Measurements from ENCODE around the gene TSPAN31. TPM values are rescaled to one million over a fixed set of nuclear protein-coding genes. Genes with fewer than 3 reads are reported as not detected.

TSPAN31 gene
- total RNA-seq, 2 donors from 2014 or later: 21.7 to 27.8 TPM

DNA sequence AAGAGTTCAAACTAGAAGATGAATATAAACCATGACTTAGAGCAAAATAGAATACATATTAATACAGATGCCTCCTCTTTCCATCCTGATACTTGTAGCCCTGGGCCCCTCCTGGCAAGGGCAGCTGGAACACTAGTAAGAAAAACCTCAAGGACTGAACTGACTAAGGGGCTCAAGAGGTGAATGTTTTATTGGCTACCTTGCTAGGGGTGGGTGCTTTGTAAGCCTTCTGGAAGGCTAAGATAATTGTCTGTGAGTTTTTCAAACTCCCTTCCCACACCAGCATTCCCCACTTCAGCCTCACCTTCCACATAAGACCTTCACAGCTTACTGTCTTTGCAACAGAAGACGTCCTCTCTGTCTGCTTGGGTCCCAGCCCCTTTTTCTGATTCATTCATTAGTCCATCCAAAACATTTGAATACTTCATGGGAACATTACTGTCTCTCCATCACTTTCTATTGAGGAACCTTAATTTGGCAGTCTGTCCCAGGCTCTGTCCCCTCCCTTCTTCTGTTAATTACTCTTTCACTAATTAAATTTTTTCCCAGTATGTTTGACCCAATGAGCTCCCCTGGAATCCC is 9.0 kb downstream of the TSPAN31 start:
- Histone ChIP-seq H3K4me1 (ENCODE audit: control insufficient read depth, insufficient read depth, low read length) (peaks cover 5% of the 10 kb centered on the region), H3K36me3 (ENCODE audit: control insufficient read depth, insufficient read depth, low read length) (peaks cover 29% of the 10 kb centered on the region), H3K27me3 (ENCODE audit: control insufficient read depth, insufficient read depth, low read length, poor library complexity, severe bottlenecking) (peaks cover 43% of the 10 kb centered on the region), H3K9ac (ENCODE audit: extremely low read depth, low read length, poor library complexity, severe bottlenecking) (no peak overlapping the region), H3K27ac (ENCODE audit: low read depth, low read length) (no peak overlapping the region), H3K4me3 (ENCODE audit: low read length) (peak overlapping the region; percentile 86), H3K9me3 (ENCODE audit: control insufficient read depth, low read length) (no peaks in the 10 kb centered on the region)
- Mint-ChIP-seq H3K27me3 (ENCODE audit: insufficient read depth) (peaks cover 49% of the 10 kb centered on the region), H3K27ac (peak overlapping the region; percentile 42), H3K4me3 (peak overlapping the region; percentile 73), H3K36me3 (ENCODE audit: low read depth) (peaks cover 34% of the 10 kb centered on the region), H3K9me3 (no peaks in the 10 kb centered on the region), H3K4me1 (peaks cover 37% of the 10 kb centered on the region)
- TF ChIP-seq, protein P1, sequence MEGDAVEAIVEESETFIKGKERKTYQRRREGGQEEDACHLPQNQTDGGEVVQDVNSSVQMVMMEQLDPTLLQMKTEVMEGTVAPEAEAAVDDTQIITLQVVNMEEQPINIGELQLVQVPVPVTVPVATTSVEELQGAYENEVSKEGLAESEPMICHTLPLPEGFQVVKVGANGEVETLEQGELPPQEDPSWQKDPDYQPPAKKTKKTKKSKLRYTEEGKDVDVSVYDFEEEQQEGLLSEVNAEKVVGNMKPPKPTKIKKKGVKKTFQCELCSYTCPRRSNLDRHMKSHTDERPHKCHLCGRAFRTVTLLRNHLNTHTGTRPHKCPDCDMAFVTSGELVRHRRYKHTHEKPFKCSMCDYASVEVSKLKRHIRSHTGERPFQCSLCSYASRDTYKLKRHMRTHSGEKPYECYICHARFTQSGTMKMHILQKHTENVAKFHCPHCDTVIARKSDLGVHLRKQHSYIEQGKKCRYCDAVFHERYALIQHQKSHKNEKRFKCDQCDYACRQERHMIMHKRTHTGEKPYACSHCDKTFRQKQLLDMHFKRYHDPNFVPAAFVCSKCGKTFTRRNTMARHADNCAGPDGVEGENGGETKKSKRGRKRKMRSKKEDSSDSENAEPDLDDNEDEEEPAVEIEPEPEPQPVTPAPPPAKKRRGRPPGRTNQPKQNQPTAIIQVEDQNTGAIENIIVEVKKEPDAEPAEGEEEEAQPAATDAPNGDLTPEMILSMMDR (conservative IDR thresholded peaks at IDR 0.05): no peak
- 24 to 29% methylated on average over 1 of the region's 1 CpG for WGBS, 2 experiments (ENCODE audit: insufficient coverage in 1 of 2, insufficient read length in 1 of 2)
- DNase-seq: no peak

DNA sequence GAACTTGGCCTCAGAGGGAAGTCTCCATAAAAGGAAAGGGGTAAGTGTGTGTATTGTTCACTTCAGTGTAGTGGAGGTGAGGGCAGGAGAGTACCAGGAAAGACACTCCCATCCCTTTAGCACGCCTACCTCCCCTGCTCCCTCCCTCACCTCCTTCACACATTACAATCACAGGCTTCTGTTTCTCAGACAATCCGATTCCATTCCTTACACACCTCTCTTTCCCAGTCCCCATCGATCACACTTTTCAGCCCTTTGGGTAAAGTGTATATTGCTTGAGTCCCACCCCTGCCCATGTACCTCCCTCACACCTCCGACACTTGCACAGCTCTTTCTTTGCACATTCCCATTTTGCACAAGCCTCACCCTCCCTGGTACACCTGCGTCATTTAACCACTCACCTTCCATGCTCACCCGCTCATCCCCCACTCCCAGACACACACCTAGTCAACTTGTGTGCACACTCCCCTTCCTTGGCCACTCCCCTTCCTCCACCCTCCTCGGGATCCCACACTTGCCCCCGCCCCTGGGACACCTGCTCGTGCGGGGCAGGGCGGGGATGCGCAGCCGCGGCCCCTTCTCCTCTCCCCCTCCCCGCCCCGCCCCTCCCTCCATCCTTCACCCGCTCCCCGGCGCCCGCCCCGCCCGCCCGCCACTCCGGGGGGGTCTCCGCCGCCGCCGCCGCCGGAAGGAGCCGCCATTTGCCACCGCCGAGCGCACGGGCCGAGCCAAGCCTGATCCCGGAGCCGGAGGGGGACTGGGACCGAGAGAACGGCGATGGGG is 9.8 kb downstream of the TSPAN31 start, which contains the start of gene MARCHF9:
Gene MARCHF9, plus strand, starts transcription at position 693 of the 783 bp plus-strand sequence. CDS start 426 bp downstream, outside the sequence.
- H3K27ac ChIP-seq (ENCODE audit: low read depth, low read length): no peak within 1 kb of the TSS
- H3K4me1 Mint-ChIP-seq: peaks cover 37% of the 10 kb centered on the region
- H3K36me3 Mint-ChIP-seq (ENCODE audit: low read depth): peaks cover 29% of the 10 kb centered on the region
- H3K4me3 ChIP-seq (ENCODE audit: low read length): peak within 1 kb of the TSS; percentile 86
- H3K9ac ChIP-seq (ENCODE audit: extremely low read depth, low read length, poor library complexity, severe bottlenecking): no peak within 1 kb of the TSS
- H3K36me3 ChIP-seq (ENCODE audit: control insufficient read depth, insufficient read depth, low read length): peaks cover 21% of the 10 kb centered on the region
- DNase-seq: peak; percentile 90
- TF ChIP-seq, protein P1 (conservative IDR thresholded peaks at IDR 0.05): no peak
- no peaks in the 10 kb centered on the region for H3K9me3 ChIP-seq (ENCODE audit: control insufficient read depth, low read length)
- peak within 1 kb of the TSS; percentile 42 for H3K27ac Mint-ChIP-seq
- peaks cover 5% of the 10 kb centered on the region for H3K4me1 ChIP-seq (ENCODE audit: control insufficient read depth, insufficient read depth, low read length)
- 0 to 1% methylated on average over 3 to 25 of the region's 41 CpGs for WGBS, 2 experiments (ENCODE audit: insufficient coverage in 1 of 2, insufficient read length in 1 of 2)
- peaks cover 54% of the 10 kb centered on the region for H3K27me3 Mint-ChIP-seq (ENCODE audit: insufficient read depth)
- H3K9me3 Mint-ChIP-seq: no peaks in the 10 kb centered on the region
- peaks cover 43% of the 10 kb centered on the region for H3K27me3 ChIP-seq (ENCODE audit: control insufficient read depth, insufficient read depth, low read length, poor library complexity, severe bottlenecking)
- H3K4me3 Mint-ChIP-seq: peak within 1 kb of the TSS; percentile 73

DNA sequence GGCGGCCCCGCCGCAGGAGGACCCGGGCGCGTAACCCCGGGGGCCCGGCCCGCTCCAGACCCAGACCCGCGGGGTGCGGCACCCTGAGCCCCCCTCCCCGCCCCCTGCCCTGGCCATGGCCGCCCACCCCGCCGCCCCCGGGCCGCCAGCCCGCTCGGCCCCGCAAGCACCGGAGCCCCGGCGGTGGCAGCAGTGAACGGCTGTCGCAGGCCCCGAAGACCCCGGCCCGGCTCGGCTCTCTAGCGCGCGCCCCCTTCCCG is 10.3 kb downstream of the TSPAN31 start:
- H3K4me3 Mint-ChIP-seq: peak overlapping the region; percentile 73
- peaks cover 37% of the 10 kb centered on the region for H3K4me1 Mint-ChIP-seq
- no peak overlapping the region for H3K4me3 ChIP-seq (ENCODE audit: low read length)
- H3K27ac Mint-ChIP-seq: no peak overlapping the region
- H3K27ac ChIP-seq (ENCODE audit: low read depth, low read length): no peak overlapping the region
- H3K4me1 ChIP-seq (ENCODE audit: control insufficient read depth, insufficient read depth, low read length): peaks cover 5% of the 10 kb centered on the region
- TF ChIP-seq, protein P1 (conservative IDR thresholded peaks at IDR 0.05): no peak
- H3K27me3 ChIP-seq (ENCODE audit: control insufficient read depth, insufficient read depth, low read length, poor library complexity, severe bottlenecking): peaks cover 43% of the 10 kb centered on the region
- H3K9me3 ChIP-seq (ENCODE audit: control insufficient read depth, low read length): no peaks in the 10 kb centered on the region
- H3K9ac ChIP-seq (ENCODE audit: extremely low read depth, low read length, poor library complexity, severe bottlenecking): no peak overlapping the region
- H3K36me3 ChIP-seq (ENCODE audit: control insufficient read depth, insufficient read depth, low read length): peaks cover 18% of the 10 kb centered on the region
- peaks cover 54% of the 10 kb centered on the region for H3K27me3 Mint-ChIP-seq (ENCODE audit: insufficient read depth)
- no peak for DNase-seq
- H3K36me3 Mint-ChIP-seq (ENCODE audit: low read depth): peaks cover 28% of the 10 kb centered on the region
- no peaks in the 10 kb centered on the region for H3K9me3 Mint-ChIP-seq
- WGBS, 2 experiments (ENCODE audit: insufficient coverage in 1 of 2, insufficient read length in 1 of 2): 0% methylated on average over 33 of the region's 34 CpGs; no CpG with 5 or more reads in 1 of the 2 experiments

Measured in endodermal cell (in vitro differentiated cells).